KMS-11 (cell line): ENCODE measurements around the gene TFCP2L1.

Experiments used
- H2AFZ ChIP-seq: fragments of 200-600 bp; sonication (generic); 2 replicates; pipeline ENCODE4 v1.6.1; 2016; ENCODE audit warnings: antibody characterized with exemption, mixed run types, low read depth
- H3K27ac ChIP-seq: fragments of 200-600 bp; sonication (generic); 2 replicates; pipeline ENCODE4 v1.6.1; 2016; ENCODE audit warnings: mild to moderate bottlenecking, mixed run types
- H3K27me3 ChIP-seq: fragments of 200-600 bp; sonication (generic); 2 replicates; pipeline ENCODE4 v1.6.1; 2017; ENCODE audit warnings: mild to moderate bottlenecking, low read depth, mixed run types, moderate library complexity; ENCODE audit not compliant: insufficient read depth
- H3K36me3 ChIP-seq: fragments of 200-600 bp; sonication (generic); 2 replicates; pipeline ENCODE4 v1.6.1; 2017; ENCODE audit warnings: mild to moderate bottlenecking, mixed run types; ENCODE audit not compliant: insufficient read depth
- H3K4me1 ChIP-seq: fragments of 200-600 bp; sonication (generic); 2 replicates; pipeline ENCODE4 v1.6.1; 2016; ENCODE audit warnings: mild to moderate bottlenecking, low read depth, mixed run types; ENCODE audit not compliant: poor library complexity, severe bottlenecking
- H3K4me2 ChIP-seq: fragments of 200-600 bp; sonication (generic); 2 replicates; pipeline ENCODE4 v1.7.0; 2016; ENCODE audit warnings: mild to moderate bottlenecking, mixed run types
- H3K4me3 ChIP-seq: fragments of 200-600 bp; sonication (generic); IDR thresholded peaks from 2 replicates; pipeline ENCODE4 v1.6.1; 2017; ENCODE audit warnings: low read depth, low read length, mixed read lengths; ENCODE audit not compliant: insufficient read depth
- H3K79me2 ChIP-seq: fragments of 200-600 bp; sonication (generic); 2 replicates; pipeline ENCODE4 v1.6.1; 2016; ENCODE audit warnings: low read depth, mixed run types; ENCODE audit not compliant: insufficient read depth
- H3K9ac ChIP-seq: fragments of 200-600 bp; sonication (generic); 2 replicates; pipeline ENCODE4 v1.6.1; 2016; ENCODE audit warnings: mild to moderate bottlenecking, mixed run types
- H4K20me1 ChIP-seq: fragments of 200-600 bp; sonication (generic); 2 replicates; pipeline ENCODE4 v1.6.1; 2016; ENCODE audit warnings: mild to moderate bottlenecking, mixed run types; ENCODE audit not compliant: insufficient read depth
- TF ChIP-seq, protein P1 (sequence below): fragments of 200-600 bp; sonication (generic); conservative IDR thresholded peaks from 2 replicates; pipeline ENCODE4 v1.6.1; 2017; ENCODE audit warnings: low read depth, mild to moderate bottlenecking, antibody characterized with exemption, low read length, moderate library complexity, mixed read lengths

TFCP2L1 gene

GRCh38 chr2:121189011-121189410 is 96.0 kb downstream of the TFCP2L1 start:
- no peaks in the 10 kb centered on the region for H3K79me2 ChIP-seq
- H3K4me1 ChIP-seq: no peaks in the 10 kb centered on the region
- H3K36me3 ChIP-seq: no peaks in the 10 kb centered on the region
- no peak overlapping the region for H3K27ac ChIP-seq
- H3K4me3 ChIP-seq: no peak overlapping the region
- TF ChIP-seq, protein P1, sequence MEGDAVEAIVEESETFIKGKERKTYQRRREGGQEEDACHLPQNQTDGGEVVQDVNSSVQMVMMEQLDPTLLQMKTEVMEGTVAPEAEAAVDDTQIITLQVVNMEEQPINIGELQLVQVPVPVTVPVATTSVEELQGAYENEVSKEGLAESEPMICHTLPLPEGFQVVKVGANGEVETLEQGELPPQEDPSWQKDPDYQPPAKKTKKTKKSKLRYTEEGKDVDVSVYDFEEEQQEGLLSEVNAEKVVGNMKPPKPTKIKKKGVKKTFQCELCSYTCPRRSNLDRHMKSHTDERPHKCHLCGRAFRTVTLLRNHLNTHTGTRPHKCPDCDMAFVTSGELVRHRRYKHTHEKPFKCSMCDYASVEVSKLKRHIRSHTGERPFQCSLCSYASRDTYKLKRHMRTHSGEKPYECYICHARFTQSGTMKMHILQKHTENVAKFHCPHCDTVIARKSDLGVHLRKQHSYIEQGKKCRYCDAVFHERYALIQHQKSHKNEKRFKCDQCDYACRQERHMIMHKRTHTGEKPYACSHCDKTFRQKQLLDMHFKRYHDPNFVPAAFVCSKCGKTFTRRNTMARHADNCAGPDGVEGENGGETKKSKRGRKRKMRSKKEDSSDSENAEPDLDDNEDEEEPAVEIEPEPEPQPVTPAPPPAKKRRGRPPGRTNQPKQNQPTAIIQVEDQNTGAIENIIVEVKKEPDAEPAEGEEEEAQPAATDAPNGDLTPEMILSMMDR: no peak
- H2AFZ ChIP-seq: no peak overlapping the region
- no peak overlapping the region for H3K9ac ChIP-seq
- H4K20me1 ChIP-seq: no peaks in the 10 kb centered on the region
- H3K27me3 ChIP-seq: no peaks in the 10 kb centered on the region
- H3K4me2 ChIP-seq: no peak overlapping the region

DNA sequence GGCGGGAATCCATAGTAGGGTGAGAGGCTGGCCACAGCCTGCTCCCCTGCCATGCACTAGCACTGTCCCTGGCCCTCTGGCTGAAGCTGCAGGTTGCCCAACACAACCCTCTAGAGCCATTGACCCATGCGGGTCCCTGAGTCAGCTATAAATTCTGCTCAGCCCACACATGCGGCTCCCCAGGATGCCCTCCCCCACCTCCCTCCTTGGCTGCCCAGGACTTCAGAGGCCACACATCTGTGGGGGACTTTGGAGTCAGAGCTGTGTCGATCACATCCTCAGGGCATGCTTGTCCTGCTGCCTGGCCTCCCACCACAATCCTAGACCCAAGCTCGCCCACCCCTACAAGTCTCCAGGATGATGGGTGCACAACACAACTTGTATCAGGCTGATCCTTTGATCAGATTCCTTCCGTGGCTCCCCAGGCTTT is 97.0 kb downstream of the TFCP2L1 start:
- Histone ChIP-seq H3K4me1 (no peaks in the 10 kb centered on the region), H3K9ac (no peak overlapping the region), H3K4me2 (no peak overlapping the region), H2AFZ (no peak overlapping the region), H3K4me3 (no peak overlapping the region), H3K79me2 (no peaks in the 10 kb centered on the region), H3K27ac (no peak overlapping the region), H3K27me3 (no peaks in the 10 kb centered on the region), H4K20me1 (no peaks in the 10 kb centered on the region), H3K36me3 (no peaks in the 10 kb centered on the region)
- TF ChIP-seq, protein P1: no peak

DNA sequence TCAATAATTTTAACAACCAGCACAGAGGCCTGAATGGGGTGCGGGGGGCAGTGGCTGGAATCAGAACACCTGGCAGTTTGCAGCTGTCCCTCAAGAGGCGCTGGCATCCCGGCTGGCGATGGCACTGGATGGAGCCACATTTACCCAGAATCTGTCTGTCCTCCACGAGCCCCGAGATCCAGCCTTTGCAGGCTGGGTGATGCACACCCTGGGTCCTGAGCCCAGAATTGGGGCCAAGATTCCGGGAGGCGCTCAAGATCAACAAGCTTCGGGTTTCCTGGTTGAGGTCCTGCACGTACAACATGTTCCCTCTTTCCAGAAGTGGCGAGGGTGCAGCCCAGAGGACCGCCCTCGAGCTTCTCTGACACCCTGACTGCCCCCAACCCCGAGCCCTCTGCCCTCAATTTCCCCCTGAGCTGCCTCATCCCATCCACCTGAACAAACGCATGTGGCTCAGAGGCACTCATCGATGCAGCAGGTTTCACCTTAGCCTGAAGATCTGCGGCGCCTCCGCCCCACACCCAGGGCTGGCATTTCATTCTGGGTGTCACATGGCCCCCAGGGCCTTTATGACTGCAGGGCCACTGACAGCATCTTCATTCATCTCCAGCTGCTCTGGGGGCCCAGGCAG is 97.5 kb downstream of the TFCP2L1 start:
- Histone ChIP-seq H3K4me1 (no peaks in the 10 kb centered on the region), H2AFZ (no peak overlapping the region), H4K20me1 (no peaks in the 10 kb centered on the region), H3K27me3 (no peaks in the 10 kb centered on the region), H3K4me2 (no peak overlapping the region), H3K4me3 (no peak overlapping the region), H3K79me2 (no peaks in the 10 kb centered on the region), H3K36me3 (no peaks in the 10 kb centered on the region), H3K9ac (no peak overlapping the region), H3K27ac (no peak overlapping the region)
- TF ChIP-seq, protein P1: no peak

DNA sequence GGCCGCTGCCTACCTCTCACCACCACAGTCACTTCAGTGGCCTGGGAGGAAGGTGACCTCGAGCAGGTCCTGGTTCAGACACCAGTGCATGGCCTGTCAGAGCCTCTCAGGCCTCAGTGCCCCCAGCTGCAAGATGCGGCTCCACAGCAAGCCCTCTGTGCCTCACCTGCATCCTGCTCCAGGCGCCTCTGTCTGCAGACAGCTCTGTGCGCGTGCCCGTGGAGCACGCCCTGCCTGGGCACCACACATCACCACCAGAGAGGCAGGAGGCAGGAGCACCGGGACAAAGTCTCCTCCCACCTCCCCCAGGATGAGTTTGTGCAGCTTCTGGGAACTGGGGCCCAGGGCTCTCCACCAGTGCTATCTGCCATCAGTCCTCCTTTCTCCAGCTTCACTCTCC is 98.7 kb downstream of the TFCP2L1 start:
- Histone ChIP-seq H3K4me1 (no peaks in the 10 kb centered on the region), H2AFZ (no peak overlapping the region), H3K4me2 (no peak overlapping the region), H3K36me3 (no peaks in the 10 kb centered on the region), H3K27ac (no peak overlapping the region; the same call in 1 of the 2 replicates), H3K79me2 (no peaks in the 10 kb centered on the region), H4K20me1 (no peaks in the 10 kb centered on the region), H3K9ac (no peak overlapping the region), H3K27me3 (no peaks in the 10 kb centered on the region), H3K4me3 (no peak overlapping the region)
- TF ChIP-seq, protein P1: no peak
